G401 (cell line): Measurements from ENCODE around the gene SVOPL. TPM values are rescaled to one million over a fixed set of nuclear protein-coding genes. Genes with fewer than 3 reads are reported as not detected.
"Not testable (repeated sequence)": the region's sequence is repeated elsewhere in the genome, so short reads cannot be mapped to it uniquely, and the experiment has no call there.

Source experiments
- DNase-seq: peaks from one replicate; pipeline ENCODE4 v3.0.0-alpha.2; 2015; ENCODE audit warnings: low spot score
- in situ Hi-C: cut with HindIII; loops from 2 replicates; pipeline ENCODE4 v1.10.0; 2016; ENCODE audit warnings: low sequenced_read_pairs, mixed read lengths
- total RNA-seq: library from RNA; depleted of rRNA; stranded (reverse); fragments of >200 nt; shearing (Covaris generic); gene quantifications from 2 replicates; pipeline ENCODE4 v1.2.3, GENCODE V29; 2014

Gene SVOPL
- total RNA-seq, 1 experiment from 2014 or later, result not detected

DNA sequence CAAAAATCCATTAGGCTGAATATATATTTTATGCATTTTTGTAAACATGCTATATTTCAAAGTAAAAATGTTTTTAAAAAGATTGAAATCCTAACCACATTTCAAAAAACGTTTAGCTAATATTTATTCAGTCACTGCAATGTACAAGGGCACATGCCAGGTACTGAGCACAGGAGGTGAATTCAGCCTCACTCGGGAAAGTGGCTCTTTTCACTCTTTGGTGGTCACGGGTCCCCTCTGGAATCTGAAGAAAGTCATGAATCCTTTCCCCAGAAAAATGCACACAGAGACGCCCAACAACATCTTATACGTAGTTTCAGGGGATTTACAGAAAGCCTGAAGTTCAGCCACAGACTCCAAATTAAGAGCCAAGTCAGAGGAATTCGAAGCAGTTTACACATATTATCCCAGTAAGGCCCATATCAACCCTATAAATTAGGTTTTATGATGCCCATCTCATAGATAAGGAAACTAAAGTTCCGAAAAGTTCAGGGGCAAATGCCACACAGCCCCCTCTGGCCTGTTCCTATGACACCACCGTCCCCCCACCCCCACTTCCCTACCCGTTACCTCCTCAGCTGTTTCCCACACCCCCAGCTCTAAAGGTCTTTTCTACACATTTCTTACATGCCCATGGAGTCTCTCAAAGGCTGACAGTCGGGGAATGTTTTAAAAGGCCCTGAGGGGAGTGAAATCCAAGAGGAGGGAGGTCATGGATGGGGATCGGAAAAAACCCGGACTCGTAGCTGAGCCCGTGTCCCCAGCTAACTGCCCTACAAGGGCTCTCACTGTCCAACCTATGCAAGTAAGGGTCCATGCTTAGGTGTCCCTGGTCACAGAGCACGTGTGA, 9.6 kb upstream of the SVOPL start:
- DNase-seq, result no peak
- in situ Hi-C loops, result no loop called here

DNA sequence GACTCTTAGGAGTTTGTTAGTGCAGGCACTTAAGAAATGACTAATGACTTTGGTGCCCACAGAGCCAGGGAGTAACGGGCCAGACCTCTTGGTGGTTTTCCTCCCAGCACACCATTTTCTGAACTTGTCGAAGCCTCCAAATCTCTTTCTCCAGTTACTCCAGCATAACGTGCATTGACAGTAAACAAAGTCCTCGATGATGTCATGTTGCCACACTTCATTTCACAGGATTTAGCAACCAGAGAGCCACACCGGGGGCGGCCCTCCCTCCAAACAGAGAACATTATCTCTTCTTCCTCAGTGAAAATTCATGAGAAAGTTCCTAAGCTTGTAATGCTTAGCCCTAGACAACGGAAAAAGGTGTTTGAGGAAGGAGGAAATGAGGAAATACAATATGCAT, 4.0 kb upstream of the SVOPL start:
- no peak for DNase-seq
- in situ Hi-C loops, result no loop called here

DNA sequence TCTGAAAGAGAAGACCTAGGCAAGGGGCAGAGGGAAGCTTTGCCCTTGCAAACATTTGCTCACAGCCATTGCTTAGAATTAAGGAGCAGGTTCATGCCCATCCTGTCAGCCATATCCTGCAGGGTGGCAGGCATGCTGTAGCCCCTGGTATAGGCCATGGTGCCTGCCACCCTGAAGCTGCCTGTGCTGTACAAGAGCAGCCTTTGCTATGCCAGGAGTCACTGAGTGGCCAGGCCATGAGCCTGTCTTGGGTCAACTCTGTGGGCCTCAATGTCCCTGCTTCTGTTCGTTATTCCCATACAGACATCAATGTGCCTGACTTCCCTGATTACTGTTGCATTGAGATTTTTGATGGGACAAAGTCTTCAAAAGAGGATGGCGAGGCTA, 368 bp upstream of the SVOPL start:
- no peak for DNase-seq
- in situ Hi-C loops, result no loop called here

DNA sequence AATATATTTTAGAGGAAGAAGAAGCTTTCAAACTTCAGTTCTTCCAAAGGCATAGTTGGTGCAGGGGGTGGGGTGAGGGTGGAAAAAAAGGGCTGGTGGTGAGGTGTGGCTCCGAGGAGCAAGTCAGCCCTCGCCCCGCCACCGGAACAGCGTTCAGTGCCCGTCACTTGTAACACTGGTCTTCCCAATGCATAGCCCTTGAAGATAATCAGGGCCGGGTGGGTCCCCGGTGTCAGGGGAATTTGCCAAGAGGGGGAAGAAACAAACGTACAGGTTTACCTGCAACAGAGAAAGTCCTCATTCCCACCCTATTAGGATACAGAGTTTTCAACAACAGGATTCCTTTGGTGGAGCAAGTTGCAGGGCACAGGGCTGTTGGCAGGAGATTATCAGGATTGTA, 1.5 kb downstream of the SVOPL start:
- in situ Hi-C loops, result no loop called here
- no peak for DNase-seq

DNA sequence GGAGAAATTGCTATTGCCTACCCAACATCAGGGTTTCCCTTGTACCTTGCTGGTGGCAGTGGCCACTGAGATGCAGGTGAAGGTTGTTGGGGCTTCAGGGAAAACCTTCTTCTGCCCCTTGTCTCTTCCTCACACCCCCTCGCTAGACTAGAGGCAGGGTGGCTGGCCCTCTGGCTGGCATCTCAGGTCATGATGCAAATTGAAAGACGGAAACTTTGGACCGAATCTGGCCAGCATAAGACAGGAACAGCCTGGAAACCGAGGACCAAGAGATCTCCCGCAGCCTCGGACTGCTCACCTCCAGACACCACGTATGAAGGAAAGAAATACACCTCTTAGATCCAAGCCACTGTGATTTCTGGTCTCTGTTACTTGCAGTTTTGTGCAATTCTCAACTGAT, 2.9 kb downstream of the SVOPL start:
- no peak for DNase-seq
- in situ Hi-C loops, result no loop called here

DNA sequence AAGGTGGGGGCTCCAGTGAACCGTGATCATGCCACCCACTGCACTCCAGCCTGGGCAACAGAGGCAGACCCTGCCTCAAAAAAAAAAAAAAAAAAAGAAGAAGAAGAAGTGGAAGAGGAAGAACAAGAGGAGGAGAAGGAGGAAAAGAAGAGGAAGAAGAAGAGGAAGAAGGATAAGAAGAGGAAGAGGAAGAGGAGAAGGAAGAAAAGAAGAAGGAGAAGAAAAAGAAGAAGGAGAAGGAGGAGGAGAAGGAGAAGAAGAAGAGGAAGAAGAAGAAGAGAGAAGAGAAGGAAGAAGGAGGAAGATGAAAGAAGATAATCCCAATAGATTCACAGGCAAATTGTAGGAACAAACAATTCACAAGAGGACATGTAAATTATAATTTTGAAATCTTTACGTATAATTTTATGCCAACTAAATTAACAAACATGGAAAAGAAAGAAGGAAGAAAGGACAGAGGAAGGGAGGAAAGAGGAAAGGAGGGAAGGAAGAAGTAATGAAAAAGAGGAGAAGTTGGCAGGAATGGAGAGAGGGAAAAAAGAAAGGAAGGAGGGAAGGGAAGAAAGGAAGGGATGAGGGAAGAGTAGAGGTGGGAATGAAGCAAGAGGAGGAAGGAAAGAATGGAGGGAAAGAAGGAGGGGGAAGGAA, 3.5 kb downstream of the SVOPL start:
- in situ Hi-C loops, result no loop called here
- no peak for DNase-seq

DNA sequence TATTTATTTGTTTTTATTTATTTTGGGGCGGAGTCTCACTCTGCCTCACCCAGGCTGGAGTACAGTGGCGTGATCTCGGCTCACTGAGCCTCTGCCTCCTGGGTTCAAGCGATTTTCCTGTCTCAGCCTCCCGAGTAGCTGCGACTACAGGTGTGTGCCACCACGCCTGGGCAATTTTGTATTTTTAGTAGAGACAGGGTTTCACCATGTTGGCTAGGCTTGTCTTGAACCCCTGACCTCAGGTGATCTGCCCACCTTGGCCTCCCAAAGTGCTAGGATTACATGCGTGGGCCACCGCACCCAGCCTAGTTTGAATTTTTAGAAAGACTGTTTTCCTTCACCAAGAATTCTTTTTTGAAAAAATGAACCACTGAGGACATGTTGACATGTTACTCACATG, 5.4 kb downstream of the SVOPL start:
- in situ Hi-C loops, DNase-seq: not testable (repeated sequence)

DNA sequence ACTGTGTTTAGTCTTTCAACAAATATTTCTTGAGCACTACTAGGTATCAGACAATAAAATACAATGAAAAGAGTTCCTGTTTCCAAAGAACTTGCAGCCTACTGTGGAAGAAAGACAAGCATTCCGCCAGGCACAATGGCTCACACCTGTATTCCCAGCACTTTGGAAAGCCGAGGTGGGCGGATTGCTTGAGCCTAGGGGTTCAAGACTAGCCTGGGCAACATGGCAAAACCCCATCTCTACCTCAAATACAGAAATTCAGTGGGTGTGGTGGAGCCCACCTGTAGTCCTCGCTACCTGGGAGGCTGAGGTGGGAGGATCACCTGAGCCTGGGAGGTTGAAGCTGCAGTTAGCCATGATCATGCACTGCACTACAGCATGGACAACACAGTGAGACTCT, 6.1 kb downstream of the SVOPL start:
- no peak for DNase-seq
- in situ Hi-C loops, result no loop called here

DNA sequence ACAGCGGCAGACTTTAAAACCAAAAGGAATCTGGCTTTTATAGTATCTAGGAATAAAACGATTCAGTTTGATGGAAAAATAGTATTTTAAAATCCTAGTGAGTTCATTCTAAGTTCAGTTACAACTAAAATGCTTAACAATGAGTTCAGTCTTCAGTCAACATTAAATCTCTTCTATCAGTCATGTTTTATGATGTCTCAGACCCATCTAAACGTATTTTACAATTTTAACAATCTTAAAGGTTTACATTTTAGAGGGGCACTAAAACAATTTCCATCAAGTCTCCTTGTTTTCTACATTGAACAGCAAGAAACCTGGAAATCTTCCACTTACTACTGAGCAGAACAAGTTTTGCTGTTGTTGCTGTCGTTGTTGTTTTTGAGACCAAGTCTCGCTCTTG, 10.0 kb downstream of the SVOPL start:
- in situ Hi-C loops, result no loop called here

DNA sequence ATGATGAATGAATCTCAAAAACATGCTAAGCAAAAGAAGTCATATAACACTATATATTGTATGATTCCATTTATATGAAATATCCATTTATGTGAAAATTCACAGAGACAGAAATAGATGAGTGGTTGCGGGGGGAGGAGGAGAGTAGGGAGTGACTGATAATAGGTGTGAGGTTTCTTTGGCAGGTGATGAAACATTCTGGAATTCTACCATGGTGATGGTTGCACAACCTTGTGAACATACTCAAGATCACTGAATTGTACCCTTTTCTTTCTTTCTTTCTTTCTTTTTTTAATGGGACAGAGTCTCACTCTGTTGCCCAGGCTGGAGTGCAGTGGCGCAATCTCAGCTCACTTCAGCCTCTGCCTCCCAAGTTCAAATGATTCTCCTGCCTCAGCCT, 10.7 kb downstream of the SVOPL start:
- in situ Hi-C loops, result no loop called here
- DNase-seq, result no peak

More for the DNA sequence above, 10.0 kb downstream of the SVOPL start:
- DNase-seq, result no peak

DNA sequence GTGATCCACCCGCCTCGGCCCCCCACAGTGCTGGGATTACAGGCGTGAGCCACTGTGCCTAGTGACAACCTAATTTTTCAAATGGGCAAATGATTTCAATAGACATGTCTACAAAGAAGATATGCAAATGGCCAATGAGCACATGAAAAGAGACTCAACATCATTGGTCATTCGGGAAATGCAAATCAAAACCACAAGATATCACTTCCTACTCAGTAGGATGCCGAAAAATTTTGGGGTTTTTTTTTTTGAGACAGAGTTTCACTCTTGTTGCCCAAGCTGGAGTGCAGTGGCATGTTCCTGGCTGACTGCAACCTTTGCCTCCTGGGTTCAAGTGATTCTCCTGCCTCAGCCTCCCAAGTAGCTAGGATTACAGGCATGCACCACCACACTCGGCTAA, 13.1 kb downstream of the SVOPL start:
- DNase-seq, in situ Hi-C loops: not testable (repeated sequence)

DNA sequence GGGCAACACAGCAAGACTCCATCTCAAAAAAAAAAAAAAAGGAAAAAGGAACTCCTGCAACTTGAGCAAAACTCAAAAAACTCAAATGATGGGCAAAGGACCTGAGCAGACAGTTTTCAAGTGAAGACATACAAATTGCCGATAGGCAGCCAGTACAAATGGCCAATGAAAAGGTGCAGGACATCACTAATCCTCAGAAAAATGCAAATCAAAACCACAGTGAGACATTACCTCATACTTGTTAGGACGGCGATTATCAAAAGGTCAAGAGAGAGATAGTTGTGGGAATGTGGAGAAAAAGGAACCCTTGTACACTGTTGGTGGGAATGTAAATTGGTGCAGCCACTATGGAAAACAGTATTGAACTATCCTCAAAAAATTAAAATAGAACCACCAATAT, 16.8 kb downstream of the SVOPL start:
- in situ Hi-C loops, result no loop called here
- no peak for DNase-seq

DNA sequence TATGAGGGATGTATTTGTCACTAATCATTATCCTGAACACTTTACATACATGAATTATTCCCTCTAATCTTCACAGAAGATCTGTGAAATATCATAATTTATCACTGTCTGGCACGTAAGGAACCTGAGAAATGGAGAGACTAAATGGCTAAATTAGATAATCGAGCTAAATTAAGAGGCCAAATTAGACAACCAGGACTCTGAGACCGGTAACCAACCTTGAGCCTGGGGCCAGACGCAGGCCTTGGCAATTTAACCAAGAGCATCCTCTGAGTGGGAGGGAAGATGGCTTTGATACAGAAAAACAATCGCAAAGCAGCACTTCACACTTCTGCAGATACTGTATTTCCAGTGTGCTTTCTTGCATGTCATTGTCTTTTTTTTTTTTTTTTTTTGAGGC, 21.4 kb downstream of the SVOPL start:
- no peak for DNase-seq
- in situ Hi-C loops, result no loop called here

DNA sequence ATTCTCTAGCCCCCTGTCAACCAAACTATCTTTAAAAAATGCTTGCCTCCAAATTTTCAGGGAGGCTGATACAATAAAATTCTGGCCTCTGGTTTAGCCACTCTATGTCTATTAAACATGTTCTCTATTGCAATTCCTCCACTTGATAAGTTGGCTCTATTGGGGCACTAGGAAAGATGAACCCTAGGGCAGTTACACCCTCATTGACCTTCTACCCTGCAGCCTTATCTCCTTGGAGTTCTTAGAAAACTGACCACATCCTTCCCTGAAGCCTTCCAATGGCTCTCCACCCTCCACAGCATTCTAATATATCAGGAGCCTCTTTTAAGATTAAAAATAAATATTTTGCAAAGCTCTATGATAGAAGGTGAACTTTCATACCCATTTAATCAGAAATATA, 30.6 kb downstream of the SVOPL start:
- in situ Hi-C loops, result no loop called here
- DNase-seq, result no peak

DNA sequence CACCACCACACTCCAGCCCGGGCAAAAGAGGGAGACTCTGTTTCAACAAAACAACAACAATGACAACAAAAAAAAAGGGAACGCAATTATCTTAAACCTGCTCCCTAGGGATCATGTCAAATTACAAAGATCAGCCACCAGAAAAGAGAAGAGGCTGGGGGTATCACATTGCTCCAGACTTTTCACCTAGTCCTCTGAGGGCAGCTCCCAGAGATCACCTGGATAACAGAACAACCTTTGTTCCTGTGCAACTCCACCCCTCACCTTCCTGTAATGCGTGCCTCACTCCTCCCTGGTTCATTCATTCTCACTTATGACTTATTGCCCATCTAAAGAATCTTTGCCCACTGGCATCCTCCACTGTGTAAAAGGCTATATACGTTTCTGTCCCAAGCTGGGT, 31.8 kb downstream of the SVOPL start:
- DNase-seq, result no peak
- in situ Hi-C loops, result no loop called here

DNA sequence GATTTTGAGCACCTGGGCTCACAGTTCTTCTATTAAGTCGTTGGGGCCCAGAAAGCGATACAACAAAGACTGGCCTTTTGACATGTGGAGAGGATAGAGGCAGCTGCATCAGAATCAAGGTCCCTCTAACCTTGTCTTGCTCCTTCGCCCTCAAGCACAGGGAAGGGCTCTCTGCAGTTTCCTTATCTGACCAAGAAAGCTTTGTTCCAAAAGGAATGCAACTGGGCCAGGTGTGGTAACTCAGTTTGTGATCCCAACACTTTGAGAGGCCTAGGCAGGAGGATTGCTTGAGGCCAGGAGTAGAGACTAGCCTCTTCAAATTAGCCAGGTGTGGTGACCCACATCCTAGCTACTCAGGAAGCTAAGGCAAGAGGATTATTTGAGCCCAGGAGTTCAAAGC, 32.2 kb downstream of the SVOPL start:
- DNase-seq, result no peak
- in situ Hi-C loops, result no loop called here

DNA sequence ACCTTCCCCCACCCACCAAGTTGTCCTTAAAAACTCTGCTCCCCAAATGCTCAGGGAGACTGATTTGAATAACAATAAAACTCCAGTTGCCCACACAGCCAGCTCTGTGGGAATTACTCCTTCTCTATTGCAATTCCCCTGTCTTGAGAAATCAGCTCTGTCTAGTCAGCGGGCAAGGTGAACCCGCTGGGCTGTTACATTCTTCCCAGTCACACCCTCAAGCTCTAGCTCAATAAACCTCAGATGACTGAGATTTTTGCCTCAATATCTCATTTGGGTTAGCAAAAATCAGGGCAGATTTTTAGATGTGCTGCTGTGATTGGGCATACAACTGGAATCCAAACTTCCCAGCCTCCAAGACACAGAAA, 32.9 kb downstream of the SVOPL start:
- in situ Hi-C loops, result no loop called here

DNA sequence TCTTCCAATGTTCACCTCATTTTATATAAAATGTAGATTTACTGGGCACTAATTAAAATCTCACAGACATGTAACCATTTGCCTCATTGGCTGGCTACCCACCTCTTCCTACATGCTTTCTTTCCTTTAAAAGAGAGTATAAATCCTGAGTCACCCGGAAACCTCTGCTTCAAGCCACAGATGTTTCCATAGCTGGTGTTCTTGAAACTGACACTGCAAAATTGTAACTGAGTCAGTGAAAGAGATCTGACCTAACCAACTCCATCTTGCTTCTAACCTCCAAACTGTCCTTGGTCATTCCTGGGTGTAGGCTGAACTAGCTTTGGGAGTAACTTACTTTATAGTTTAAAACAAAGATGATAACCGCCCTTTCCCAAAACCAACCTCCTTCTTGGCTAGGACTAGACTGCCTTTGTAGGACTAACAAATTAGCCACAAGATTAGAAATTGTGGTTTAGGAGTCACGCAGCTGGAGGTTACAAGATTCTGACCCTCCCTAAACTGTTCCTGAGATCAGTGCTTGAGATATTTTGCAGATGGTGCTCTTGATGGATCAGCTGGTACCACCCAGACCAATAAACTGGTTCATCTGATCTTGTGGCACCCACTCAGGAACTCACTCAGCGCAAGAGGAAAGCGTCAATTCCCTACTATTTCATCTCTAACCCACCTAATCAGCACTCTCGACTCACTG, 33.5 kb downstream of the SVOPL start:
- in situ Hi-C loops, result no loop called here

More for the DNA sequence above, 32.9 kb downstream of the SVOPL start:
- DNase-seq, result no peak

DNA sequence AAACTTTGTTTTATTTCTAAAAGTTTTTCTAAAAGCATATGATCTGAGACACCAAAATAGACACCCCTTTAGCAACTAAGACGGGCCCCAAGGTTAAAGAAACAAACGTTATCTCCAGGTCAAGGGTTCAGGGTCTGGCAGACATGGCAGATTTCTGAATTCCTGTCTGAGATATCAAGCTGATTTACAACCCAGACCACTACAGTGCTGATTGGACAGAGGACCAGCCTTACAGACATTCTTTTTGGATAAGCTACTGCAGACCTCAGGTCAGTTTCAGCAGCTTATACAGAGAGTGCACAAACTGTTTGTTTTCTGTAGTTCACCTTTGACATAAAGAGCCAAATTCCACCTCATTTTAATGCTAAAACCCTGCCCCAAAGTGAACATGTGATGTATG, 34.8 kb downstream of the SVOPL start:
- in situ Hi-C loops, result no loop called here
- DNase-seq, result no peak

More for the DNA sequence above, 33.5 kb downstream of the SVOPL start:
- no peak for DNase-seq

DNA sequence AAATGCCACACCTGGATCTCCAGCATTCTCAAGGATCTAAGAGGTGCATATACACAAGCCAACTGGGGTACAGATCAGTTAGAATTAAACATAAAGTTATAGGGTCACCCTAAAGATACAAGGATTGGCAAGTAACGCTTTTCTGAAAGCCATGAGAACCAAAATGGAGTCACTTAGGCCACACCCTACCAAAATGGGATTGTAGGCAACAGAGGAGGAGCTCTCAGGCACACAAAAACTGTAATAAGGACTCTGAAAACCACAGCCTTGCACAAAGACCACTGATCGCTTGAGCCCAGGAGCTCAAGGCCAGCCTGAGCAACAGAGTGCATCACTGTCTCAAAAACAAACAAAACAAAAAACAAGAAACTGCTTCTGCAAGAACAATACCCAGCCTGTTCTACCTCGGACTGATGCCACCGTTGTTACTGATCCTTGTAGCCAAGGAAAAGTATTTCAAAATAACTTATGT, 35.5 kb downstream of the SVOPL start:
- in situ Hi-C loops, result no loop called here

More for the DNA sequence above, 35.5 kb downstream of the SVOPL start:
- no peak for DNase-seq
